ENCODE measurements around the gene FMNL2.

GRCh38 chr2:152343426-152343825 is 8.5 kb downstream of the FMNL2 start:
- TF ChIP-seq POLR2AphosphoS5 (IDR thresholded peaks at IDR 0.05; ENCODE audit: borderline replicate concordance, low read depth, low read length) (no peak), EZH2 (IDR thresholded peaks at IDR 0.05) (no peak), FOXP2 (optimal IDR thresholded peaks at IDR 0.05; ENCODE audit: control extremely low read depth, extremely low read length, insufficient read depth) (no peak)
